HG03571 (cell line): ENCODE measurements around the gene PTPN6.

ENCODE experiments used
- ATAC-seq: cut with Tn5 transposase; IDR thresholded peaks from one replicate; pipeline ENCODE4 v1.9.1; 2021; ENCODE audit not compliant: unreplicated experiment

Gene PTPN6

DNA sequence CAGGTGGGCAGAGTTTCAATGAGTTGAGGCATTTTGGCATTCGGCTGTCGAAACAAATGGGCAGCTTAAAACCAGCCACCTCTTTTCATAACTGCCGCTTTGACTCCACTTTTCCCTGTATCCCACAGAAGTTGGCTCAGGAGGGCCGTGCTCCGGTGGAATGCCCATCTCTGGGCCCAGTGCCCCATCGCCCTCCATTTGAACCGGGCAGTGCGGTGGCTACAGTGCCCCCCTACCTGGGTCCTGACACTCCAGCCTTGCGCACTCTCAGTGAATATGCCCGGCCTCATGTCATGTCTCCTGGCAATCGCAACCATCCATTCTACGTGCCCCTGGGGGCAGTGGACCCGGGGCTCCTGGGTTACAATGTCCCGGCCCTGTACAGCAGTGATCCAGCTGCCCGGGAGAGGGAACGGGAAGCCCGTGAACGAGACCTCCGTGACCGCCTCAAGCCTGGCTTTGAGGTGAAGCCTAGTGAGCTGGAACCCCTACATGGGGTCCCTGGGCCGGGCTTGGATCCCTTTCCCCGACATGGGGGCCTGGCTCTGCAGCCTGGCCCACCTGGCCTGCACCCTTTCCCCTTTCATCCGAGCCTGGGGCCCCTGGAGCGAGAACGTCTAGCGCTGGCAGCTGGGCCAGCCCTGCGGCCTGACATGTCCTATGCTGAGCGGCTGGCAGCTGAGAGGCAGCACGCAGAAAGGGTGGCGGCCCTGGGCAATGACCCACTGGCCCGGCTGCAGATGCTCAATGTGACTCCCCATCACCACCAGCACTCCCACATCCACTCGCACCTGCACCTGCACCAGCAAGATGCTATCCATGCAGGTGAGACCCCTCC is 12.6 kb upstream of the PTPN6 start:
- ATAC-seq: no peak

DNA sequence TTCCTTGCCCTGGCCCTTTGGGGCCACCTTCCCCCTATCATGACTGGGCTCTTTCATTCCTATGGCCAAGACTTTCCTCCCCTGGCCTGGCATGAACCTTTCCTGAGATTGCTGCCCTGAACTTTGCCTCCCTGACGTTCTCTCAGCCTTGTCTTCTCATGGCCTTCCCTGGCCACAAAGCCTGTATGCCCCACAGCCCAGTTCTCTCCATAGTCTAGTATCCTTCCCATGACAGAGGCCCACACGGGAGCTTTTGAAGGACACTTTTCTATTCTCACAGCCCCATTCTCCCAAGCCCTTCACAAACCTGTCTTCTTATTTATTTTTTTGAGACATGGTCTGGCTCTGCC is 12.0 kb upstream of the PTPN6 start:
- no peak for ATAC-seq

DNA sequence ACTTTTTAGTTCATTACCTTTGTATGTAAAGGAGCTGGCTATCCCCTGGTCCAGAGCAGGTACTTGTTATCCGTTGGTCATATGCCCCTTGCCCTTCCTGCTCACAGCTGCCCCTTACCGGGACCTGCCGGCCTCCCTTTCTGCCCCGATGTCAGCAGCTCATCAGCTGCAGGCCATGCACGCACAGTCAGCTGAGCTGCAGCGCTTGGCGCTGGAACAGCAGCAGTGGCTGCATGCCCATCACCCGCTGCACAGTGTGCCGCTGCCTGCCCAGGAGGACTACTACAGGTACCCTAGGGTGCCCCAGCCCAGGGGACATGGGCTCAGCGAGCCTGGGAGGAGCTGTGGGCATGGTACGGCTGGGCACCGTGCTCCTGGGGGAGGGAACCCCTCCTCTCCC is 9.9 kb upstream of the PTPN6 start:
- no peak for ATAC-seq

DNA sequence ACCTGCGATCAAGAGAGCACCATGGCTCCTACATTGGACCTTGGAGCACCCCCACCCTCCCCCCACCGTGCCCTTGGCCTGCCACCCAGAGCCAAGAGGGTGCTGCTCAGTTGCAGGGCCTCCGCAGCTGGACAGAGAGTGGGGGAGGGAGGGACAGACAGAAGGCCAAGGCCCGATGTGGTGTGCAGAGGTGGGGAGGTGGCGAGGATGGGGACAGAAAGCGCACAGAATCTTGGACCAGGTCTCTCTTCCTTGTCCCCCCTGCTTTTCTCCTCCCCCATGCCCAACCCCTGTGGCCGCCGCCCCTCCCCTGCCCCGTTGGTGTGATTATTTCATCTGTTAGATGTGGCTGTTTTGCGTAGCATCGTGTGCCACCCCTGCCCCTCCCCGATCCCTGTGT is 9.4 kb upstream of the PTPN6 start:
- no peak for ATAC-seq

DNA sequence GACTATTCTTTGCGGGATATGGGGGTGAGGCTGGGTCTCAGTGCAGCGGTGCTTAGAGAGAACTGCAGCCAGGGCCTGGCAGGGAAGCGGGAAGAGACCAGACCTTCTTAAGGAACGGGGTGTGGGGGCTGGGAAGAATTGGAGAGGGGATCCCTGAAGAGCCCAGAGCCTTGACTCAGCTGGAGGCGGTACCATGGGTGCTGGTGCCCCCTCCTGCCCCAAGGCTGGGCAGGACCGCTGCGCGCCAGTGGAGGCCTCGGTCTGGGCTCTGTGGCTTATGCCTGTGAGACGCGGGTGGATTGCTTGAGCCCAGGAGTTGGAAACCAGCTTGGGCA is 8.9 kb upstream of the PTPN6 start:
- ATAC-seq: no peak

DNA sequence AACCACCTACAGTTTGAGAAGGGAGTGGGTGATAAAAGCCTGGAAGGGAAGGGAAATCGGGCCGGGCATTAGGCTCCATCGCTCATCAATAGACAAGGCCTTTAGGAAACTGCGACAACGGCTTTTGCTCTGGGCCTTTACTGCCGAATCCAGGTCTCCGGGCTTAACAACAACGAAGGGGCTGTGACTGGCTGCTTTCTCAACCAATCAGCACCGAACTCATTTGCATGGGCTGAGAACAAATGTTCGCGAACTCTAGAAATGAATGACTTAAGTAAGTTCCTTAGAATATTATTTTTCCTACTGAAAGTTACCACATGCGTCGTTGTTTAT is 7.8 kb upstream of the PTPN6 start:
- peak; percentile 24 for ATAC-seq

DNA sequence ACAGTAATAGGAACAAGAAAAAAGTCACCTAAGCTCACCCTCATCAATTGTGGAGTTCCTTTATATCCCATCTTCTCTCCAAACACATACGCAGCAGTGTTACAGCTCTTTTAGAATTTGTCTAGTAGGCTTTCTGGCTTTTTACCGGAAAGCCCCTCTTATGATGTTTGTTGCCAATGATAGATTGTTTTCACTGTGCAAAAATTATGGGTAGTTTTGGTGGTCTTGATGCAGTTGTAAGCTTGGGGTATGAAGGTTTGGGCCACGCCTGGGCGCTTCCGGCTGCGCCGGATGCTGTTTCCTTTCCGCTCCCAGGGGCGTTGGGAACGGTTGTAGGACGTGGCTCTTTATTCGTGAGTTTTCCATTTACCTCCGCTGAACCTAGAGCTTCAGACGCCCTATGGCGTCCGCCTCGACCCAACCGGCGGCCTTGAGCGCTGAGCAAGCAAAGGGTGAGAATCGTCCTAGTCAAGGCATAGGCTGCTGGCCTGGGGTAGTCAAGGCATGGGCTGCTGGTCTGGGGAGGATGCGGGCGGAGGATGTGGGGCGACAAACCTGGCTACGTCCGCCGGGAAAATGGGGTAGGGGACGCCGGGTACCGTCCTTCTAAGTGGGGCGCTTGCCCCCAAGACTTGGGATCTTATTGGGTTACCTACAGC is 7.3 kb upstream of the PTPN6 start, which contains the start of the genes C12orf57 and RNU7-1:
Gene C12orf57 (plus strand): TSS at position 301 of the 659 bp plus-strand sequence. CDS start 100 bp downstream, at position 401.
Gene RNU7-1 (plus strand): TSS at position 95 of the 659 bp plus-strand sequence.
- peak; percentile 23 for ATAC-seq

DNA sequence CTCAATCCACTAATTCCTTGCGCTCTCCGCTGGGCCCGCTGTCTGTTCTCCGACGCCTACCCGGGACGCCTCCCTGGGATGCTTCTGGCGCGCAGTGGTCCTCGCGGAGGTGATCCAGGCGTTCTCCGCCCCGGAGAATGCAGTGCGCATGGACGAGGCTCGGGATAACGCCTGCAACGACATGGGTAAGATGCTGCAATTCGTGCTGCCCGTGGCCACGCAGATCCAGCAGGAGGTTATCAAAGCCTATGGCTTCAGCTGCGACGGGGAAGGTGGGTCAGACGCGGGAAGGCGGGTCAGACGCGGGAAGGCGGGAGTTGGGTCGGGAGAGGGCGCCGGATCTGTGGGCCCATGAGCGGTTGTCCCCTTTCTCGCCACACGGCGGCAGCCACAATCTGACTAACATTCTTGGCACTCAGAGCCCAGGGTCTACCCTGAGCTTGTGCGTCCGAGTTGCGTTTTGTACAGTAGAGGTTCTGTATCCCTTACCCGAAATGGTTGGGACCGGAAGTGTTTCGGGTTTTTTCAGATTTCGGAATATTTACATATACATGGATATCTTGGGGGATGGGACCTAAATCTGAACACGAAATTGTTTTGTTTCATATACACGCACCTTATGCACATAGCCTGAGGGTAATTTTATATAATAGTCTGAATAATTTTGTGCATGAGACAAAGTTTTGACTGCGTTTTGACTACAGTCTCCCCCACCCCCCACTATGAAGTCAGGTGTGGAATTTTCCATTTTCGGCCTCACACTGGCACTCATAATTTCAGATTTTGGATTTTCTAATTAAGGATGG is 6.6 kb upstream of the PTPN6 start:
- peak; percentile 41 for ATAC-seq

DNA sequence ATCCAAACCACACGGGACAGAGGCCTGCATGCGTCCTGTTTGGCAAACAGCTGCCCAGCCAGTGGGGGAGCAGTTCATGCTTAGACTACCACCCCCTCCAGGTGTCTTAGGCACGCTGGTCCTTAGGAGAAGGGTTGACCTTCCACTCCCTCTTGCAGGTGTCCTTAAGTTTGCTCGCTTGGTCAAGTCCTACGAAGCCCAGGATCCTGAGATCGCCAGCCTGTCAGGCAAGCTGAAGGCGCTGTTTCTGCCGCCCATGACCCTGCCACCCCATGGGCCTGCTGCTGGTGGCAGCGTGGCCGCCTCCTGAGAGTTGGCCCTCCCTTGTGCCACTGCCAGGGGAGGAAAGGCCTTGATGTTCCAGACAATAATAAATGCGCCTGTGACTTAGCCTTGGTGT is 5.5 kb upstream of the PTPN6 start:
- no peak for ATAC-seq

DNA sequence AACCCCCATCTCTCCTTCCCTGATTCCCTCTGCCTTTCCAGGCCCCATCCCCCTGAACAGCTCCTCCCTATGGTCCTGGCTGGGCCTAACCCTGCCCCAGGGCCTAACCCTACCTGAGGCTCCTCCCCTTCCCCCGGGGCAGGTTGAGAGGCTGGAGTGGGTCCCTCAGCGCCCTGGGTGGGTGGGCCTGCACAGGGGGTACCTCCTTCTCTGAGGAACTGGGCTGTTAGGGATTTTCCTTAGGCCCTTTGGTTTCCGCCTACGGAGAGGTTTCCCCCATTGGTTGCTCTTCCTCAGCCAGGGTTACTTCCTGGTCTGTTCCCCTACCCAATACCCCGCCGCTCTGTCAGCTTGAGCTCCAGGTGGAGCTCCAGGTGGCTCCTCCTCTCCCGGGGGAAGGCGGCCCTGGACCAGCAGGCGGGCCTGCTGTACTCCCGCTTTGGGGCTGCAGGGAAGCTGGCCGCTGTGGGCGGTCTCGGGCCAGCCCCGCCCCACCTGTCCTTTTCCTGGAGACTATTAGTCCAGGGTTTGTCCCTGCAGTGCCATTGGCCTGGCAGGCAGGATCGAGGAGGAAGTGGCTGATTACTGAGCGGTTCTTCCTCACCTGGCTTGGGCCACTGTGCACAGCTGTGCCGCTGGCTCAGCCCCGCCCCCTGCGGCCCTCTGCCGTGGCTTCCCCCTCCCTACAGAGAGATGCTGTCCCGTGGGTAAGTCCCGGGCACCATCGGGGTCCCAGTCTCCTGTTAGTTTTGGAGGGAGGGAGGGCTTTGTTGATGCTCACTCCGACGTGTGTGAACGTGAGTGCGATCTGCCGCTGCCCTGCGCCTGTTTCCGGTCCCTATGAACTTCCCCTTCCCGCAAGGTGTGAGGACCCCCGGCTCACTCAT is 4.9 kb upstream of the PTPN6 start:
- no peak for ATAC-seq

DNA sequence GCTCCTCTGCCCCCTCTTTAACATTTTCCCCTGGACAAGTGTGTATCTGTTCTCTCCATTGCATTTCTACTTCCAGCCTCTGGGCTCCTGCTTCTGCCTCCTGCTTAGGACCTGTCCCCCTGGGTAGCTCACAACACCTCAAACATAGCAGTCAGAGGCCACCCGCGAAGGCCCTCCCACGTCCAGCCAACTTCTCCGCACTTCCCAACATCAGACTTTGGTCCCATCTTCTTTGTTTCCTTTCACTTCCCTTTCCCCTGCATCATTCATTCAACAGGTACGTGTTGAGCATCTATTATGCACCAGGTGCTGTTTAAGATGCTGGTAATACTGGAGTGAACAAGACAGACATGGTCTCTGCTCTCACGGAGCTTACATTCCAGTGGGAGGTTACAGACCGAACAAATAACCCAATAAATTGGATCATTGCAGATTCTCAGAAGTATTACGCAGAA is 4.2 kb upstream of the PTPN6 start:
- ATAC-seq: no peak

DNA sequence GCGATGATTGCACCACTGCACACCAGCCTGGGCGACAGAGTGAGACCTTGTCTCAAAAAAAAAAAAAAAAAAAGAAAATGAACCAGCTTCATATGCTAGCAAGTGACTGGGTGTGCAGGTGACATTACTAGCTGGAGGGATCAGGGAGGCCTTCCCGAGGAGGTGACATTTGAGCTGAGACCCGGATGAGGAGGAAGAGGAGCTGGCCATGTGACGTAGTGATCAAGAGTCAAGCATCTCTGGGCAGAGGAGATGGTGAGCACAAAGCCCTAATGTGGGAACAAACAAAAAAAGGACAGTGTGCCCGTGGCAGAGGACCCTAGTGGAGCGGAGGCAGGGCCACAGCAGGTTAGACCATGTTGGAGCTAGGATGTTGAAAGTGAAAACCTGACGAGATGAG is 3.5 kb upstream of the PTPN6 start:
- ATAC-seq: no peak

DNA sequence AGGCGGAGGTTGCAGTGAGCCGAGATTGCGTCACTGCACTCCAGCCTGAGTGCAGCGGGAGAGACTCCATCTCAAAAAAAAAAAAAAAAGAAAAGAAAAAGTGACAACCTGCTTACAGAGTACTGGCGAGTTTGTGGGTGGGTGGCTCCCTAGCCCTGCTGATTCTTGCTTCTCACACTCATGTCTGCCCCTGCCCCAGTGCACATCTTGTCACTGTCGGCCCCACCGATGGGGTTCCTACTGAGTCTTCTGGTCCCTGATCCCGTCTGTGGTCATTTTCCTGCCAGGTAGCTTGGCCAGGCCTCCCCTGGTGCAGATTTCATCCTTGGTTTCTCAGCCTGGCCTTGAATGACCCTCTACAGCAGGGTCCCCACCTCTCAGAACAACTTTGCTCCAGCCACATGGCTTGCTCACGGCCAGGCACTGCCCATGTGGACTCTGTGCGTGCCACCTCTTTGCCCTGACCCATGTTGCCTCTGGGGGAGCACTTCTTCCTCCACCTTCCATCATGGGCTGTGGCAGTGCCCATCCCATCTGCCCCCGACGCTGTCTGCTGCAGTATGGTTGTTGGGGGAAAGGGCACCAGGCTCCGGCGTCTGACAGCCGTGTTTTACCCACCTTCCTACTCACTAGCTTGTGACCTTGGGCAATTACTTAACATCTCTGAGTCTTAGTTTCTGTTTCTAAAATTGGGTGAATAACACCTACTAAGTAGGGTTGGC is 2.1 kb upstream of the PTPN6 start:
- ATAC-seq: no peak

DNA sequence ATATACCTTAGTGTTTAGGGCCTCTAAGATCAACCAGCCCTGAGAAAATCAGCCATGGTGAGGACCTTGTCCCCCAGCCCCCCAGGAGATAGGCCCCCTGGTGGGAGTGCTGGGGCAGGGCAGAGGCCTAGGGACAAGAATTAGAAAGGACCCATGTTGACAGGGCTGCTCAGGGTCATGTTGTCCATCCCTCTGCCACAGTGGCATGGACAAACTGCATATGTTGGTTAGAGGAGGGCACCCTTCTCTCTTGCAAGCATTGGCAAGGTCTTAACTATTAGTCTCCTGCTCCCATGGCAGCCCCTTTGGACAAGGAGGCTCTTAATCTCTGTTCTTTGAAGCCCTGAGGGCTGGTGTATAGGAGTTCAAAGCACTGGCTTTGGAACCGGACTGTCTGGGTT is 755 bp upstream of the PTPN6 start:
- ATAC-seq: no peak

DNA sequence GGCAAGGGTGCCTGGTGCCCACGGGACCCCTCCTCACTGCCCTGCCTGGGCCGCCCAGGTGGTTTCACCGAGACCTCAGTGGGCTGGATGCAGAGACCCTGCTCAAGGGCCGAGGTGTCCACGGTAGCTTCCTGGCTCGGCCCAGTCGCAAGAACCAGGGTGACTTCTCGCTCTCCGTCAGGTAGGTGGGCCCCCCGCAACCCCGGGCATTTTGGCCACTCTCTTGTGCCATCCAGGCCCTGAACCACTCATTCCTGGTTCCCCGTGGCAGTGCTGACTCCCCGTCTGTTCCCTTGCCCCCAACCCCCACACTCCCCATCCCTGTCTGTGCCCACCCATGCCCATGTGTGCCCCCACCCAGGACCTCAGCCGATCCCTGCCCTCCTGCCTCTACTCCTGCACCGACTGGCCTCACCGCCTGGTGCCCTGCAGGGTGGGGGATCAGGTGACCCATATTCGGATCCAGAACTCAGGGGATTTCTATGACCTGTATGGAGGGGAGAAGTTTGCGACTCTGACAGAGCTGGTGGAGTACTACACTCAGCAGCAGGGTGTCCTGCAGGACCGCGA is 480 bp downstream of the PTPN6 start:
- ATAC-seq: no peak

DNA sequence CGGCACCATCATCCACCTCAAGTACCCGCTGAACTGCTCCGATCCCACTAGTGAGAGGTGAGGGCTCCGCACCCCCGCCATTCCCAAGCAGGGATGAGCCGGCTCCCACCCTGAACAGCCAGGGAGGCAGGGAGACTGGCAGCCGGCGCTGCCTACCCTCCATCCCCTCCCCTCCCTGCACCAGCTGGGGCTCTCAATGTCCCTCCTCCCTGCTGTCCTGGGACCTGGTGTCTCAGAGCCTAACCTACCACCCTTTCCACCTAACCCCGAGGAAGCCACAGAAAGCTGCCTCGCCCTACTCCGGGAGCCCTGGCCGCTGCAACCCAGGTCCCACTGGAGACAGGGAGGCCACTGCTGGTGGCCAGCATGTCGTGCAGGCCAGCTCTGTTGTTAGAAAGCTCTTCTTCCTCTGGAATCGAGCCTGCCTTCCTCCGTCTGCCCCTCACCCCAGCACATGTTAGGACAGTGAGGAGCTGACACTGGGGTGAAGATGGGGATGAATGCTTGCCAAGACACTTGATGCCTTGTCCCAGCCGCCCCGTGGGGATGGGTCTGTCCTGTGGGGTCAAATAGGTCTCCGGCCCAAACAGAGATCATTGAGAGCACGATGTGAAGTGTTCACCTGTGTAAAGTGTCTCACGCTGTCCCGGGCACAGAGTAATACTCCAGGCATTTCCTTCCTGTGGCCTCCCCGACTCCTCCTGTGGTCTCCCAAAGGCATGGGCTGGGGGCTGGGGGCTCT is 1.1 kb downstream of the PTPN6 start:
- no peak for ATAC-seq

DNA sequence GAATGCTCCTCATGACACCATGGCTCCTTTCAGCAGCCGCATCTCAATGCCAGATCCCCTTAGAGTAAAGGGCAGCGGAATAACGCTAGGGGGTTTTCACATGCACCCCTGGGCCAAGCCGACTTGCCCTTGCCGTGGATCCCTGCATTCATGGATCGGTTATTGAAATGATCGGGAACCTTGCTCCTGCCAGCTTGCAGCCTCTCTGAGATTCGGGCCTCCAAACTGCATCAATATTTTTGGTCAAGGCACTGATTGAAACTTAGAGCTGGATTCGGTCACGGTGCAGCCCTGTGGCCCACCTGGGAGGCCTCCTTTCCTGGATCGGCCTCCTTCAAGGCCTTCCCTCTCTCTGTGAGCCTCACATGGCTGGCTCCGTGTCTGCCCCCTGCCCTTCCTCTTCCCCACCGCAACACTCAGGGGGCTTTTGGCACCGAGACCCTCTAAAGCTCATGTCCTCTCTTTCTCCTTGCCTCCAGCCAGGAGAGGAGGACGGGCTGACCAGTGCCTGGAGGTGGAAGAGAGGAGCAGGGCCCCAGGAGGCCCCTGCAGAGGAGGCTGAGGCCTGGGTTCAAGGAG is 1.8 kb downstream of the PTPN6 start:
- ATAC-seq: no peak

DNA sequence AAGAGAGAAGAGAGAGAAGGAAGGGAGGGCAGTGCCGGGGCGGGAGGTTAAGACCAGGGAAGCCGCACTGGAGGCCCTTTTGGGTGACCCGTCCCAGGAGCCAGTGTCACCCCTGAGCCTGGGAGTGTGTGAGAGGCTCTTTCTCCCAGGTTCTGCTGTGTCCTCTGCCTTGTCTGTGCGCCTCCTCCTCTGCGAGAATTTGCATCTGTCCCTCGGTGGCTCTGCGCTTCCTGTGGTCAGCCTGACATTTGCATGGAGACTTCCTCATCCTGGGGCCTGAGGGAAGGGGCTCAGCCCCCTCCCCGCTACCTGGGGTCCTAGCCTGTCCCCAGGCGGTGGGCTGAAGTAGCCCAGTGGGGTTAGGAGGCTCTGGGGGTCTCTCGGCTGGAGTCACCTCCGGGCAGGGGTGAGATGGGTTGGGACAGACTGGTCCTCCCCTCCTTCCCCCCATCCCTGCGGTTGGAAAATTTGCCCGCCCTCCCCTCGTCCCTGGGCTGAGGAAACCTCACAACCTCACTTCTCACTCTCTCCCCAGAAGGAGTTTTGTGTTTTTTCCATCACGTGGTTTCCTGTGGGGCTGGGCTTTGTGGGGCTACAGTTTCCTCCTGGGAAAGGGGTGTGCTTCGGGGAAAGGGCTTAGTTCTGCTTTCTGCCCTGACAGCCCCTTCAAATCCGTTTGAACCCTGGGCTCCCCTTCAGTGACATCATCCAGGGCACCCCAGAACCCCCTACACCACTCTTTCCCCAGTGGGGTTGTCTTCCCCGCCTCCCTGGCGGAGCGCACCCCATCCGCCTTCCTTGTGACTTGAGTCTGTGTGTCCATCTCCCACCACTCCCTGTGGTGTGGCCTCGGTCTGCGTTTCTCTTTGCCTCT is 2.5 kb downstream of the PTPN6 start:
- ATAC-seq: peak; percentile 42
